ENCODE measurements around the gene SRSF6.

DNA sequence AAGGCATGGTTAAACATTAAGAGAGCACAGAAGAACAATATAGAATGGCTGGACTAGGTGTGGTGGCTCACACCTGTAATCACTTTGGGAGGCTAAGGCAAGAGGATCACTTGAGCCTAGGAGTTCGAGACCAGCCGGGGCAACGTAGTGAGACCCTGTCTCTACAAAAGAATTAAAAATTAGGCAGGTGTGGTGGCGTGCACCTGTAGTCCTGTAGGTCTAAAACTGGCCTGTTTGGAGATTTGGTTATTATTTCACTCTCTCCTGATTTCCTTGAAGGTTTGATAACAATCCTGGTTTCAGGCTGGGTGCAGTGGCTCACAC lies 15.6 kb downstream of the SRSF6 start:
- TF ChIP-seq, protein P1, sequence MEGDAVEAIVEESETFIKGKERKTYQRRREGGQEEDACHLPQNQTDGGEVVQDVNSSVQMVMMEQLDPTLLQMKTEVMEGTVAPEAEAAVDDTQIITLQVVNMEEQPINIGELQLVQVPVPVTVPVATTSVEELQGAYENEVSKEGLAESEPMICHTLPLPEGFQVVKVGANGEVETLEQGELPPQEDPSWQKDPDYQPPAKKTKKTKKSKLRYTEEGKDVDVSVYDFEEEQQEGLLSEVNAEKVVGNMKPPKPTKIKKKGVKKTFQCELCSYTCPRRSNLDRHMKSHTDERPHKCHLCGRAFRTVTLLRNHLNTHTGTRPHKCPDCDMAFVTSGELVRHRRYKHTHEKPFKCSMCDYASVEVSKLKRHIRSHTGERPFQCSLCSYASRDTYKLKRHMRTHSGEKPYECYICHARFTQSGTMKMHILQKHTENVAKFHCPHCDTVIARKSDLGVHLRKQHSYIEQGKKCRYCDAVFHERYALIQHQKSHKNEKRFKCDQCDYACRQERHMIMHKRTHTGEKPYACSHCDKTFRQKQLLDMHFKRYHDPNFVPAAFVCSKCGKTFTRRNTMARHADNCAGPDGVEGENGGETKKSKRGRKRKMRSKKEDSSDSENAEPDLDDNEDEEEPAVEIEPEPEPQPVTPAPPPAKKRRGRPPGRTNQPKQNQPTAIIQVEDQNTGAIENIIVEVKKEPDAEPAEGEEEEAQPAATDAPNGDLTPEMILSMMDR (IDR thresholded peaks at IDR 0.05; ENCODE audit: low read depth, low read length) = no peak
- TF ChIP-seq MAX (IDR thresholded peaks at IDR 0.05; ENCODE audit: low read depth, low read length) = no peak

Data from NB4 (cell line).